Suppressor macrophage treated with lipopolysaccharide for 1 hour (primary cell): ENCODE measurements around the gene LIFR.

Source experiments
- DNase-seq, 3 donors: peaks; one replicate each; pipeline ENCODE4 v3.0.0-alpha.2; 2020 to 2022

The LIFR gene

GRCh38 chr5:38431242-38431853 lies 125.1 kb downstream of the LIFR start:
- DNase-seq, result no peak

GRCh38 chr5:38426986-38427950 lies 129.2 kb downstream of the LIFR start:
- DNase-seq, result no peak

- no peak for DNase-seq
Measured at GRCh38 chr5:38426490-38426889, 130.0 kb downstream of the LIFR start.
